Right atrium auricular region (tissue), 2 donors: ENCODE measurements around the gene ENPP7. TPM values are rescaled to one million over a fixed set of nuclear protein-coding genes. Genes with fewer than 3 reads are reported as not detected.
A peak's percentile ranks its signal among the peaks of the same experiment; 100 is the strongest.

ENCODE experiments used
- DNase-seq: peaks from one replicate; pipeline ENCODE4 v3.0.0-alpha.2; 2019; ENCODE audit warnings: low spot score
- H3K27ac ChIP-seq, 2 donors: fragments of 200-600 bp; sonication (generic); 1 replicate in 1 of 2; 2 replicates in 1 of 2; pipeline ENCODE4 v1.5.1; 2016 to 2019
- H3K27me3 ChIP-seq, 2 donors: fragments of 200-600 bp; sonication (generic); one replicate each; pipeline versions ENCODE4 v1.5.1 to v1.6.0; 2017 to 2019
- H3K36me3 ChIP-seq: fragments of 200-600 bp; sonication (generic); one replicate; pipeline ENCODE4 v1.5.1; 2016
- H3K4me1 ChIP-seq, 2 donors: fragments of 200-600 bp; sonication (generic); one replicate each; pipeline versions ENCODE4 v1.5.1 to v1.6.0; 2017 to 2019
- H3K4me3 ChIP-seq, 2 donors: fragments of 200-600 bp; sonication (generic); 1 replicate in 1 of 2; 2 replicates in 1 of 2; pipeline ENCODE4 v1.5.1; 2017 to 2019; ENCODE audit warnings: mild to moderate bottlenecking in 1 of 2, moderate library complexity in 1 of 2
- H3K9me3 ChIP-seq, 2 donors: fragments of 200-600 bp; sonication (generic); one replicate each; pipeline ENCODE4 v1.5.1; 2019
- CTCF ChIP-seq, 2 donors: fragments of 200-600 bp; sonication (generic); IDR thresholded peaks; one replicate each; pipeline ENCODE4 v1.5.1; 2019; ENCODE audit warnings: antibody characterized with exemption in 2 of 2
- total RNA-seq, 2 donors: library from RNA; depleted of rRNA; stranded (reverse); fragments of >200 nt; gene quantifications; one replicate each; pipeline ENCODE4 v1.1.0, GENCODE V29; 2016

Gene ENPP7
- total RNA-seq, 2 donors from 2014 or later, result not detected

- no peaks in the 10 kb centered on the region for H3K9me3 ChIP-seq
- no peaks in the 10 kb centered on the region for H3K36me3 ChIP-seq
- no peak for TF ChIP-seq CTCF (IDR thresholded peaks at IDR 0.05)
- no peak overlapping the region for H3K4me3 ChIP-seq
- no peaks in the 10 kb centered on the region for H3K27me3 ChIP-seq
- no peaks in the 10 kb centered on the region for H3K4me1 ChIP-seq
- no peak overlapping the region for H3K27ac ChIP-seq
- DNase-seq, result no peak
These were observed 8.0 kb upstream of the ENPP7 start for GRCh38 chr17:79722787-79723186.

- no peak for TF ChIP-seq CTCF (IDR thresholded peaks at IDR 0.05)
- Histone ChIP-seq H3K4me1 (peaks cover 0 to 3% of the 10 kb centered on the region in 2 donors), H3K27me3 (no peaks in the 10 kb centered on the region), H3K27ac (no peak overlapping the region), H3K4me3 (peak overlapping the region; percentile 22 to 51), H3K9me3 (no peaks in the 10 kb centered on the region), H3K36me3 (no peaks in the 10 kb centered on the region)
- DNase-seq, result peak; percentile 93
These were observed 2.4 kb upstream of the ENPP7 start for GRCh38 chr17:79728169-79728907.

- TF ChIP-seq CTCF (IDR thresholded peaks at IDR 0.05), result no peak
- Histone ChIP-seq H3K4me3 (peak overlapping the region in 1 of 2 donors; percentile 51), H3K27ac (no peak overlapping the region), H3K4me1 (peaks cover 0 to 3% of the 10 kb centered on the region in 2 donors), H3K9me3 (no peaks in the 10 kb centered on the region), H3K27me3 (no peaks in the 10 kb centered on the region), H3K36me3 (no peaks in the 10 kb centered on the region)
- no peak for DNase-seq
These were observed 1.8 kb upstream of the ENPP7 start for GRCh38 chr17:79728908-79729471.

- Histone ChIP-seq H3K4me3 (no peak overlapping the region), H3K36me3 (no peaks in the 10 kb centered on the region), H3K27ac (no peak overlapping the region), H3K4me1 (peaks cover 0 to 3% of the 10 kb centered on the region in 2 donors), H3K9me3 (no peaks in the 10 kb centered on the region), H3K27me3 (no peaks in the 10 kb centered on the region)
- DNase-seq, result no peak
- TF ChIP-seq CTCF (IDR thresholded peaks at IDR 0.05), result no peak
These were observed 982 bp upstream of the ENPP7 start for GRCh38 chr17:79729761-79730160.

GRCh38 chr17:79730437-79730768, 340 bp upstream of the ENPP7 start:
- no peak for TF ChIP-seq CTCF (IDR thresholded peaks at IDR 0.05)

More at GRCh38 chr17:79730437-79730768, 340 bp upstream of the ENPP7 start:
- DNase-seq, result no peak
- Histone ChIP-seq H3K27ac (no peak overlapping the region), H3K4me1 (peaks cover 0 to 3% of the 10 kb centered on the region in 2 donors), H3K36me3 (no peaks in the 10 kb centered on the region), H3K27me3 (no peaks in the 10 kb centered on the region), H3K9me3 (no peaks in the 10 kb centered on the region), H3K4me3 (no peak overlapping the region)
